GM23338 (cell line): Measurements from ENCODE around the gene FTL. TPM values are rescaled to one million over a fixed set of nuclear protein-coding genes. Genes with fewer than 3 reads are reported as not detected.

Experiments
- ATAC-seq: fragments of 200-7000 bp; cut with Tn5 transposase; 3 replicates; pipeline ENCODE4 v1.9.1; 2020
- DNase-seq: peaks from one replicate; pipeline ENCODE4 v3.0.0-alpha.2; 2015; ENCODE audit warnings: low spot score
- H2AFZ ChIP-seq: fragments of 200-600 bp; sonication (generic); 2 replicates; pipeline ENCODE4 v1.8.0; 2016; ENCODE audit warnings: antibody characterized with exemption, mild to moderate bottlenecking, moderate library complexity
- H3F3A ChIP-seq: fragments of 200-600 bp; sonication (generic); replicated peaks from 2 replicates; pipeline ENCODE4 v1.8.0; 2017; ENCODE audit warnings: antibody characterized with exemption, mixed run types, low read depth
- H3K27ac ChIP-seq: fragments of 200-600 bp; sonication (generic); 2 replicates; pipeline ENCODE4 v1.6.1; 2016; ENCODE audit warnings: low read depth
- H3K27me3 ChIP-seq: fragments of 200-600 bp; sonication (generic); 2 replicates; pipeline ENCODE4 v1.8.0; 2016; ENCODE audit warnings: mild to moderate bottlenecking, mixed run types, moderate library complexity; ENCODE audit not compliant: insufficient read depth
- H3K36me3 ChIP-seq: fragments of 200-600 bp; sonication (generic); 2 replicates; pipeline ENCODE4 v1.8.0; 2016; ENCODE audit warnings: mild to moderate bottlenecking; ENCODE audit not compliant: insufficient read depth
- H3K4me1 ChIP-seq: fragments of 200-600 bp; sonication (generic); 2 replicates; pipeline ENCODE4 v1.8.0; 2016; ENCODE audit warnings: mild to moderate bottlenecking, moderate library complexity; ENCODE audit not compliant: insufficient read depth
- H3K4me2 ChIP-seq: fragments of 200-600 bp; sonication (generic); 2 replicates; pipeline ENCODE4 v1.7.1; 2017; ENCODE audit warnings: mixed run types
- H3K4me3 ChIP-seq: fragments of 200-600 bp; sonication (generic); 2 replicates; pipeline ENCODE4 v1.6.1; 2016; ENCODE audit warnings: mixed run types
- H3K79me2 ChIP-seq: fragments of 200-600 bp; sonication (generic); replicated peaks from 2 replicates; pipeline ENCODE4 v1.8.0; 2017; ENCODE audit warnings: mild to moderate bottlenecking; ENCODE audit not compliant: insufficient read depth
- H3K9me2 ChIP-seq: fragments of 200-600 bp; sonication (generic); 2 replicates; pipeline ENCODE4 v1.8.0; 2017; ENCODE audit not compliant: insufficient read depth
- H4K20me1 ChIP-seq: fragments of 200-600 bp; sonication (generic); replicated peaks from 2 replicates; pipeline ENCODE4 v1.8.0; 2017; ENCODE audit warnings: mild to moderate bottlenecking; ENCODE audit not compliant: insufficient read depth
- H3K27ac Mint-ChIP-seq: 2 replicates; pipeline ENCODE4 v1.8.0; 2020; ENCODE audit warnings: inconsistent platforms, mild to moderate bottlenecking, moderate library complexity, mixed read lengths
- H3K27me3 Mint-ChIP-seq: 3 replicates; pipeline ENCODE4 v1.8.0; 2022; ENCODE audit warnings: low read depth, mild to moderate bottlenecking, moderate library complexity, mixed read lengths, inconsistent platforms; ENCODE audit not compliant: insufficient read depth, poor library complexity
- H3K36me3 Mint-ChIP-seq: 3 replicates; pipeline ENCODE4 v1.8.0; 2021; ENCODE audit warnings: low read depth, mild to moderate bottlenecking, inconsistent platforms, moderate library complexity, mixed read lengths
- H3K4me1 Mint-ChIP-seq: 3 replicates; pipeline ENCODE4 v1.8.0; 2020; ENCODE audit warnings: mild to moderate bottlenecking, inconsistent platforms, mixed read lengths
- H3K4me3 Mint-ChIP-seq: 3 replicates; pipeline ENCODE4 v1.8.0; 2021; ENCODE audit warnings: moderate library complexity, mild to moderate bottlenecking, inconsistent platforms, mixed read lengths
- H3K9me3 Mint-ChIP-seq: 3 replicates; pipeline ENCODE4 v1.8.0; 2020; ENCODE audit warnings: moderate library complexity, mild to moderate bottlenecking, inconsistent platforms, mixed read lengths
- CREB1 ChIP-seq: fragments of 250-450 bp; sonication (Bioruptor Pico); IDR thresholded peaks from 2 replicates; pipeline ENCODE4 v1.5.0; 2020; ENCODE audit warnings: low read depth, mild to moderate bottlenecking, moderate library complexity
- EZH2 ChIP-seq: fragments of 200-600 bp; sonication (generic); IDR thresholded peaks from one replicate; pipeline ENCODE4 v1.8.0; 2017; ENCODE audit warnings: antibody characterized with exemption, mild to moderate bottlenecking, low read depth; ENCODE audit not compliant: unreplicated experiment
- EZH2phosphoT487 ChIP-seq: fragments of 200-600 bp; sonication (generic); IDR thresholded peaks from one replicate; pipeline ENCODE4 v1.8.1; 2018; ENCODE audit warnings: antibody characterized with exemption; ENCODE audit not compliant: unreplicated experiment
- JUNB ChIP-seq: IDR thresholded peaks from one replicate; pipeline ENCODE4 v1.6.1; 2016; ENCODE audit warnings: antibody characterized with exemption; ENCODE audit not compliant: unreplicated experiment
- NANOG ChIP-seq: IDR thresholded peaks from 2 replicates; pipeline ENCODE4 v1.6.1; 2016; ENCODE audit warnings: antibody characterized with exemption, borderline replicate concordance
- POLR2AphosphoS5 ChIP-seq: IDR thresholded peaks from 2 replicates; pipeline ENCODE4 v1.6.1; 2016; ENCODE audit warnings: antibody characterized with exemption, low read depth
- STAT1 ChIP-seq: IDR thresholded peaks from one replicate; pipeline ENCODE4 v1.6.1; 2016; ENCODE audit warnings: antibody characterized with exemption; ENCODE audit not compliant: unreplicated experiment
- ZNF114 ChIP-seq: fragments of 250-450 bp; sonication (Bioruptor Pico); IDR thresholded peaks from 2 replicates; pipeline ENCODE4 v1.5.0; 2020; ENCODE audit warnings: mild to moderate bottlenecking, moderate library complexity
- ZNF331 ChIP-seq: fragments of 250-450 bp; sonication (Bioruptor Pico); IDR thresholded peaks from 2 replicates; pipeline ENCODE4 v1.5.0; 2020; ENCODE audit warnings: low read depth, mild to moderate bottlenecking, moderate library complexity
- polyA plus RNA-seq: library from polyadenylated mRNA; unstranded; fragments of >200 nt; fragmentation: Nextera tagmentation; extraction: Ambion mirVana; gene quantifications from 2 replicates; pipeline ENCODE4 v1.2.1, GENCODE V29; 2016
- total RNA-seq: library from RNA; depleted of rRNA; stranded (reverse); fragments of >200 nt; shearing (Covaris generic); gene quantifications from 2 replicates; pipeline ENCODE4 v1.2.3, GENCODE V29; 2014
- TF ChIP-seq, protein P1 (sequence below): IDR thresholded peaks from one replicate; pipeline ENCODE4 v1.6.1; 2018; ENCODE audit warnings: antibody characterized with exemption; ENCODE audit not compliant: unreplicated experiment
- TF ChIP-seq, protein P2 (sequence below), 2 experiments: fragments of 200-600 bp in 1 of 2; sonication (generic) in 1 of 2; conservative IDR thresholded peaks; 2 replicates each; pipeline versions ENCODE4 v1.5.1 to v1.6.1; 2016 to 2017; ENCODE audit warnings: antibody characterized with exemption in 2 of 2, low read depth in 2 of 2, mild to moderate bottlenecking in 2 of 2, moderate library complexity in 1 of 2
- TF ChIP-seq, protein P3 (sequence below): IDR thresholded peaks from 2 replicates; pipeline ENCODE4 v1.6.1; 2016; ENCODE audit warnings: antibody characterized with exemption
- TF ChIP-seq, protein P4 (sequence below): fragments of 250-450 bp; sonication (Bioruptor Pico); IDR thresholded peaks from 2 replicates; pipeline ENCODE4 v1.5.0; 2020; ENCODE audit warnings: mild to moderate bottlenecking, moderate library complexity

FTL gene
- total and polyA plus RNA-seq, 2 experiments from 2014 or later, result 2,064 to 5,436 TPM

DNA sequence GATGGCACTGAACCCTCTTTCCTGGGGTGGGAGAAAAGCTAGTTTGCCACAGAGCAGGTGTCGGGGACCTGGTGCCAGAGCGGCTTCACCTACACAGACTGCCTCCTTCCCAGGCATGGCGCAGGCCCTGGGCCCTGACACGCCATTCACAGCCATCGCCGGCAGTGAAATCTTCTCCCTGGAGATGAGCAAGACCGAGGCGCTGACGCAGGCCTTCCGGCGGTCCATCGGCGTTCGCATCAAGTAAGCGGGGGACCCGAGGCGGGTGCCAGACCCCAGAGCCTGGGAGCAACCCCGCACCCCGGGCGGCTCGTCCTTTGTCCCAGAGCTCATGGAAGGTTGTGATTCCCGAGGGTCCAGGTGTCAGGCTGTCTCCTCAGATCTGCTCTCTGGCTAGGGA lies 41.8 kb downstream of the FTL start:
- no peak for ATAC-seq
- H3K4me3 Mint-ChIP-seq, result no peak overlapping the region

More for the DNA sequence above, 41.8 kb downstream of the FTL start:
- no peaks in the 10 kb centered on the region for H3K4me1 Mint-ChIP-seq
- Histone ChIP-seq H2AFZ (no peak overlapping the region), H3K4me3 (no peak overlapping the region), H4K20me1 (no peaks in the 10 kb centered on the region; the same call in 1 of the 2 replicates), H3K4me2 (no peak overlapping the region), H3K27ac (no peak overlapping the region), H3K9me2 (no peaks in the 10 kb centered on the region), H3F3A (no peaks in the 10 kb centered on the region), H3K79me2 (no peaks in the 10 kb centered on the region), H3K27me3 (no peaks in the 10 kb centered on the region), H3K4me1 (no peaks in the 10 kb centered on the region), H3K36me3 (peaks cover 27% of the 10 kb centered on the region)
- TF ChIP-seq, protein P1, sequence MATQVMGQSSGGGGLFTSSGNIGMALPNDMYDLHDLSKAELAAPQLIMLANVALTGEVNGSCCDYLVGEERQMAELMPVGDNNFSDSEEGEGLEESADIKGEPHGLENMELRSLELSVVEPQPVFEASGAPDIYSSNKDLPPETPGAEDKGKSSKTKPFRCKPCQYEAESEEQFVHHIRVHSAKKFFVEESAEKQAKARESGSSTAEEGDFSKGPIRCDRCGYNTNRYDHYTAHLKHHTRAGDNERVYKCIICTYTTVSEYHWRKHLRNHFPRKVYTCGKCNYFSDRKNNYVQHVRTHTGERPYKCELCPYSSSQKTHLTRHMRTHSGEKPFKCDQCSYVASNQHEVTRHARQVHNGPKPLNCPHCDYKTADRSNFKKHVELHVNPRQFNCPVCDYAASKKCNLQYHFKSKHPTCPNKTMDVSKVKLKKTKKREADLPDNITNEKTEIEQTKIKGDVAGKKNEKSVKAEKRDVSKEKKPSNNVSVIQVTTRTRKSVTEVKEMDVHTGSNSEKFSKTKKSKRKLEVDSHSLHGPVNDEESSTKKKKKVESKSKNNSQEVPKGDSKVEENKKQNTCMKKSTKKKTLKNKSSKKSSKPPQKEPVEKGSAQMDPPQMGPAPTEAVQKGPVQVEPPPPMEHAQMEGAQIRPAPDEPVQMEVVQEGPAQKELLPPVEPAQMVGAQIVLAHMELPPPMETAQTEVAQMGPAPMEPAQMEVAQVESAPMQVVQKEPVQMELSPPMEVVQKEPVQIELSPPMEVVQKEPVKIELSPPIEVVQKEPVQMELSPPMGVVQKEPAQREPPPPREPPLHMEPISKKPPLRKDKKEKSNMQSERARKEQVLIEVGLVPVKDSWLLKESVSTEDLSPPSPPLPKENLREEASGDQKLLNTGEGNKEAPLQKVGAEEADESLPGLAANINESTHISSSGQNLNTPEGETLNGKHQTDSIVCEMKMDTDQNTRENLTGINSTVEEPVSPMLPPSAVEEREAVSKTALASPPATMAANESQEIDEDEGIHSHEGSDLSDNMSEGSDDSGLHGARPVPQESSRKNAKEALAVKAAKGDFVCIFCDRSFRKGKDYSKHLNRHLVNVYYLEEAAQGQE, result no peak
- TF ChIP-seq, protein P2, sequence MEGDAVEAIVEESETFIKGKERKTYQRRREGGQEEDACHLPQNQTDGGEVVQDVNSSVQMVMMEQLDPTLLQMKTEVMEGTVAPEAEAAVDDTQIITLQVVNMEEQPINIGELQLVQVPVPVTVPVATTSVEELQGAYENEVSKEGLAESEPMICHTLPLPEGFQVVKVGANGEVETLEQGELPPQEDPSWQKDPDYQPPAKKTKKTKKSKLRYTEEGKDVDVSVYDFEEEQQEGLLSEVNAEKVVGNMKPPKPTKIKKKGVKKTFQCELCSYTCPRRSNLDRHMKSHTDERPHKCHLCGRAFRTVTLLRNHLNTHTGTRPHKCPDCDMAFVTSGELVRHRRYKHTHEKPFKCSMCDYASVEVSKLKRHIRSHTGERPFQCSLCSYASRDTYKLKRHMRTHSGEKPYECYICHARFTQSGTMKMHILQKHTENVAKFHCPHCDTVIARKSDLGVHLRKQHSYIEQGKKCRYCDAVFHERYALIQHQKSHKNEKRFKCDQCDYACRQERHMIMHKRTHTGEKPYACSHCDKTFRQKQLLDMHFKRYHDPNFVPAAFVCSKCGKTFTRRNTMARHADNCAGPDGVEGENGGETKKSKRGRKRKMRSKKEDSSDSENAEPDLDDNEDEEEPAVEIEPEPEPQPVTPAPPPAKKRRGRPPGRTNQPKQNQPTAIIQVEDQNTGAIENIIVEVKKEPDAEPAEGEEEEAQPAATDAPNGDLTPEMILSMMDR (conservative IDR thresholded peaks at IDR 0.05; ENCODE audit: low read depth in 2 of 2), result no peak
- TF ChIP-seq, protein P3, sequence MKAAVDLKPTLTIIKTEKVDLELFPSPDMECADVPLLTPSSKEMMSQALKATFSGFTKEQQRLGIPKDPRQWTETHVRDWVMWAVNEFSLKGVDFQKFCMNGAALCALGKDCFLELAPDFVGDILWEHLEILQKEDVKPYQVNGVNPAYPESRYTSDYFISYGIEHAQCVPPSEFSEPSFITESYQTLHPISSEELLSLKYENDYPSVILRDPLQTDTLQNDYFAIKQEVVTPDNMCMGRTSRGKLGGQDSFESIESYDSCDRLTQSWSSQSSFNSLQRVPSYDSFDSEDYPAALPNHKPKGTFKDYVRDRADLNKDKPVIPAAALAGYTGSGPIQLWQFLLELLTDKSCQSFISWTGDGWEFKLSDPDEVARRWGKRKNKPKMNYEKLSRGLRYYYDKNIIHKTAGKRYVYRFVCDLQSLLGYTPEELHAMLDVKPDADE, result no peak
- TF ChIP-seq CREB1, result no peak
- TF ChIP-seq ZNF331 (CRISPR knock-in tag), result no peak
- TF ChIP-seq EZH2phosphoT487, result no peak
- TF ChIP-seq EZH2, result no peak
- TF ChIP-seq STAT1, result no peak
- no peak for TF ChIP-seq JUNB
- no peak for TF ChIP-seq NANOG
- no peak for TF ChIP-seq POLR2AphosphoS5
- TF ChIP-seq, protein P4, sequence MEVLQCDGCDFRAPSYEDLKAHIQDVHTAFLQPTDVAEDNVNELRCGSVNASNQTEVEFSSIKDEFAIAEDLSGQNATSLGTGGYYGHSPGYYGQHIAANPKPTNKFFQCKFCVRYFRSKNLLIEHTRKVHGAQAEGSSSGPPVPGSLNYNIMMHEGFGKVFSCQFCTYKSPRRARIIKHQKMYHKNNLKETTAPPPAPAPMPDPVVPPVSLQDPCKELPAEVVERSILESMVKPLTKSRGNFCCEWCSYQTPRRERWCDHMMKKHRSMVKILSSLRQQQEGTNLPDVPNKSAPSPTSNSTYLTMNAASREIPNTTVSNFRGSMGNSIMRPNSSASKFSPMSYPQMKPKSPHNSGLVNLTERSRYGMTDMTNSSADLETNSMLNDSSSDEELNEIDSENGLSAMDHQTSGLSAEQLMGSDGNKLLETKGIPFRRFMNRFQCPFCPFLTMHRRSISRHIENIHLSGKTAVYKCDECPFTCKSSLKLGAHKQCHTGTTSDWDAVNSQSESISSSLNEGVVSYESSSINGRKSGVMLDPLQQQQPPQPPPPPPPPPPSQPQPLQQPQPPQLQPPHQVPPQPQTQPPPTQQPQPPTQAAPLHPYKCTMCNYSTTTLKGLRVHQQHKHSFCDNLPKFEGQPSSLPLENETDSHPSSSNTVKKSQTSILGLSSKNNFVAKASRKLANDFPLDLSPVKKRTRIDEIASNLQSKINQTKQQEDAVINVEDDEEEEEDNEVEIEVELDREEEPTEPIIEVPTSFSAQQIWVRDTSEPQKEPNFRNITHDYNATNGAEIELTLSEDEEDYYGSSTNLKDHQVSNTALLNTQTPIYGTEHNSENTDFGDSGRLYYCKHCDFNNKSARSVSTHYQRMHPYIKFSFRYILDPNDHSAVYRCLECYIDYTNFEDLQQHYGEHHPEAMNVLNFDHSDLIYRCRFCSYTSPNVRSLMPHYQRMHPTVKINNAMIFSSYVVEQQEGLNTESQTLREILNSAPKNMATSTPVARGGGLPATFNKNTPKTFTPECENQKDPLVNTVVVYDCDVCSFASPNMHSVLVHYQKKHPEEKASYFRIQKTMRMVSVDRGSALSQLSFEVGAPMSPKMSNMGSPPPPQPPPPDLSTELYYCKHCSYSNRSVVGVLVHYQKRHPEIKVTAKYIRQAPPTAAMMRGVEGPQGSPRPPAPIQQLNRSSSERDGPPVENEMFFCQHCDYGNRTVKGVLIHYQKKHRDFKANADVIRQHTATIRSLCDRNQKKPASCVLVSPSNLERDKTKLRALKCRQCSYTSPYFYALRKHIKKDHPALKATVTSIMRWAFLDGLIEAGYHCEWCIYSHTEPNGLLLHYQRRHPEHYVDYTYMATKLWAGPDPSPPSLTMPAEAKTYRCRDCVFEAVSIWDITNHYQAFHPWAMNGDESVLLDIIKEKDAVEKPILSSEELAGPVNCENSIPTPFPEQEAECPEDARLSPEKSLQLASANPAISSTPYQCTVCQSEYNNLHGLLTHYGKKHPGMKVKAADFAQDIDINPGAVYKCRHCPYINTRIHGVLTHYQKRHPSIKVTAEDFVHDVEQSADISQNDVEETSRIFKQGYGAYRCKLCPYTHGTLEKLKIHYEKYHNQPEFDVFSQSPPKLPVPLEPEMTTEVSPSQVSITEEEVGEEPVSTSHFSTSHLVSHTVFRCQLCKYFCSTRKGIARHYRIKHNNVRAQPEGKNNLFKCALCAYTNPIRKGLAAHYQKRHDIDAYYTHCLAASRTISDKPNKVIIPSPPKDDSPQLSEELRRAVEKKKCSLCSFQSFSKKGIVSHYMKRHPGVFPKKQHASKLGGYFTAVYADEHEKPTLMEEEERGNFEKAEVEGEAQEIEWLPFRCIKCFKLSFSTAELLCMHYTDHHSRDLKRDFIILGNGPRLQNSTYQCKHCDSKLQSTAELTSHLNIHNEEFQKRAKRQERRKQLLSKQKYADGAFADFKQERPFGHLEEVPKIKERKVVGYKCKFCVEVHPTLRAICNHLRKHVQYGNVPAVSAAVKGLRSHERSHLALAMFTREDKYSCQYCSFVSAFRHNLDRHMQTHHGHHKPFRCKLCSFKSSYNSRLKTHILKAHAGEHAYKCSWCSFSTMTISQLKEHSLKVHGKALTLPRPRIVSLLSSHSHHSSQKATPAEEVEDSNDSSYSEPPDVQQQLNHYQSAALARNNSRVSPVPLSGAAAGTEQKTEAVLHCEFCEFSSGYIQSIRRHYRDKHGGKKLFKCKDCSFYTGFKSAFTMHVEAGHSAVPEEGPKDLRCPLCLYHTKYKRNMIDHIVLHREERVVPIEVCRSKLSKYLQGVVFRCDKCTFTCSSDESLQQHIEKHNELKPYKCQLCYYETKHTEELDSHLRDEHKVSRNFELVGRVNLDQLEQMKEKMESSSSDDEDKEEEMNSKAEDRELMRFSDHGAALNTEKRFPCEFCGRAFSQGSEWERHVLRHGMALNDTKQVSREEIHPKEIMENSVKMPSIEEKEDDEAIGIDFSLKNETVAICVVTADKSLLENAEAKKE (CRISPR knock-in tag), result no peak
- TF ChIP-seq ZNF114 (CRISPR knock-in tag), result no peak
- no peak for DNase-seq
- no peaks in the 10 kb centered on the region; the same call in 2 of the 3 replicates for H3K9me3 Mint-ChIP-seq
- no peak overlapping the region for H3K27ac Mint-ChIP-seq
- peaks cover 77% of the 10 kb centered on the region for H3K36me3 Mint-ChIP-seq
- no peaks in the 10 kb centered on the region for H3K27me3 Mint-ChIP-seq
